Upper lobe of left lung (tissue), 6 donors: ENCODE data around the gene SWT1. TPM values are rescaled to one million over a fixed set of nuclear protein-coding genes. Genes with fewer than 3 reads are reported as not detected.

Experiments used
- ATAC-seq, 2 donors: fragments of 200-7000 bp; cut with Tn5 transposase; one replicate each; pipeline ENCODE4 v1.9.1; 2022; ENCODE audit warnings: mild to moderate bottlenecking in 2 of 2, moderate library complexity in 2 of 2; ENCODE audit not compliant: low FRiP score in 2 of 2
- DNase-seq, 2 donors: peaks; one replicate each; pipeline ENCODE4 v3.0.0-alpha.2; 2019 to 2020
- H3K27ac ChIP-seq, 4 donors: fragments of 200-600 bp; sonication (generic); one replicate each; pipeline ENCODE4 v1.5.1; 2016 to 2019
- H3K27me3 ChIP-seq, 4 donors: fragments of 200-600 bp; sonication (generic); one replicate each; pipeline ENCODE4 v1.5.1; 2017 to 2019
- H3K36me3 ChIP-seq, 4 donors: fragments of 200-600 bp; sonication (generic); one replicate each; pipeline ENCODE4 v1.5.1; 2016 to 2019
- H3K4me1 ChIP-seq, 4 donors: fragments of 200-600 bp; sonication (generic); one replicate each; pipeline ENCODE4 v1.5.1; 2018 to 2019
- H3K4me3 ChIP-seq, 4 donors: fragments of 200-600 bp; sonication (generic); one replicate each; pipeline ENCODE4 v1.5.1; 2017 to 2019; ENCODE audit warnings: mild to moderate bottlenecking in 2 of 4, moderate library complexity in 1 of 4
- H3K9me3 ChIP-seq, 4 donors: fragments of 200-600 bp; sonication (generic); one replicate each; pipeline ENCODE4 v1.5.1; 2018 to 2019
- CTCF ChIP-seq, 6 experiments: fragments of 450-650 bp in 4 of 6; fragments of 200-600 bp in 2 of 6; sonication (generic) in 2 of 6; IDR thresholded peaks; one replicate each; pipeline ENCODE4 v1.5.1; 2016 to 2019; ENCODE audit warnings: antibody characterized with exemption in 6 of 6
- EP300 ChIP-seq, 4 donors: sonication (generic); formaldehyde crosslinking; IDR thresholded peaks; one replicate each; pipeline ENCODE4 v1.5.1; 2017; ENCODE audit warnings: antibody characterized with exemption in 4 of 4, control low read depth in 2 of 4
- POLR2A ChIP-seq, 4 donors: fragments of 450-650 bp; IDR thresholded peaks; one replicate each; pipeline ENCODE4 v1.5.1; 2016 to 2017; ENCODE audit warnings: antibody characterized with exemption in 4 of 4, mild to moderate bottlenecking in 2 of 4
- POLR2AphosphoS5 ChIP-seq, 2 donors: sonication (generic); formaldehyde crosslinking; IDR thresholded peaks; one replicate each; pipeline ENCODE4 v1.5.1; 2017; ENCODE audit warnings: antibody characterized with exemption in 2 of 2
- WGBS, 2 donors: methylation state at CpG; one replicate each; pipeline ENCODE4 v1.1.5; 2017 to 2018; 5-methylcytosine and 5-hydroxymethylcytosine counted together
- total RNA-seq, 6 donors: library from RNA; depleted of rRNA in 4 of 6; stranded (reverse); fragments of >200 nt in 4 of 6; gene quantifications; one replicate each; pipeline versions ENCODE4 v1.1.0 to v1.2.1, GENCODE V29; 2016 to 2021
- donor health status: DM: no; HTN: no; CAD: no; lungs with moderate emphysema.
- donor health status: DM: no; HTN: yes; CAD: no; lungs with severe emphysema.

SWT1 gene
- total RNA-seq, 6 donors from 2014 or later = 3.1 to 15.7 (median 6.0) TPM

GRCh38 chr1:185157599-185158412 lies 839 bp downstream of the SWT1 start:
- no peak for DNase-seq
- H3K36me3 ChIP-seq = peaks cover 0 to 9% (median 0%) of the 10 kb centered on the region in 4 donors
- H3K4me1 ChIP-seq = peaks cover 11 to 30% (median 20%) of the 10 kb centered on the region in 4 donors
- peak overlapping the region; percentile 41 to 93 (median 76) for H3K4me3 ChIP-seq
- no peak for ATAC-seq
- TF ChIP-seq POLR2AphosphoS5 (IDR thresholded peaks at IDR 0.05) (peak in 1 of 2 donors; percentile 12), CTCF (IDR thresholded peaks at IDR 0.05) (no peak)
- H3K9me3 ChIP-seq = no peaks in the 10 kb centered on the region
- no peaks in the 10 kb centered on the region for H3K27me3 ChIP-seq
- H3K27ac ChIP-seq = peak overlapping the region; percentile 98 to 99 (median 99)
- 2 to 3% methylated on average over 20 of the region's 20 CpGs for WGBS, 2 donors

DNA sequence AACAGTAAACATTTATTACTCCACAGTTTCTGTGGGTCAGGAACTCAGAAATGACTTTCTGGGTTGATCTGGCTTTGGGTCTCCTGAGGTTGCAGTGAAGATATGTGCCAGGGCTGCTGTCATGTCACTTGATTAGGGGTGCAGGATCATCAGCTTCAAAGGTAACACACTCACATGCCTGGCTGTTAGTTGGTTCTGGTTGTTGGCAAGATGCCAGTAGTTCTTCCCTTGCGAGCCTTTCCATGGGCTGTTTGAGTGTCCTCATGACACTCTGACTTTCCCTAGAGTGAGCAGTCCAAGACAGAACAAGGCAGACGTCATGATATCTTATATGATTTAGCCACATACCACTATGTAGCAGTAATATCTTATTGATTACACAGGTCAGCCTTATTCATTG lies 1.8 kb downstream of the SWT1 start:
- H3K36me3 ChIP-seq = peaks cover 0 to 14% (median 0%) of the 10 kb centered on the region in 4 donors
- DNase-seq = no peak
- no peak overlapping the region for H3K27ac ChIP-seq
- 73 to 90% methylated on average over 2 of the region's 2 CpGs for WGBS, 2 donors
- no peak for ATAC-seq
- peaks cover 10 to 26% (median 20%) of the 10 kb centered on the region in 4 donors for H3K4me1 ChIP-seq
- H3K9me3 ChIP-seq = no peaks in the 10 kb centered on the region
- H3K4me3 ChIP-seq = no peak overlapping the region
- TF ChIP-seq CTCF (IDR thresholded peaks at IDR 0.05) = no peak
- TF ChIP-seq POLR2AphosphoS5 (IDR thresholded peaks at IDR 0.05) = no peak
- TF ChIP-seq EP300 (IDR thresholded peaks at IDR 0.05) = no peak
- TF ChIP-seq POLR2A (IDR thresholded peaks at IDR 0.05) = no peak
- H3K27me3 ChIP-seq = no peaks in the 10 kb centered on the region

DNA sequence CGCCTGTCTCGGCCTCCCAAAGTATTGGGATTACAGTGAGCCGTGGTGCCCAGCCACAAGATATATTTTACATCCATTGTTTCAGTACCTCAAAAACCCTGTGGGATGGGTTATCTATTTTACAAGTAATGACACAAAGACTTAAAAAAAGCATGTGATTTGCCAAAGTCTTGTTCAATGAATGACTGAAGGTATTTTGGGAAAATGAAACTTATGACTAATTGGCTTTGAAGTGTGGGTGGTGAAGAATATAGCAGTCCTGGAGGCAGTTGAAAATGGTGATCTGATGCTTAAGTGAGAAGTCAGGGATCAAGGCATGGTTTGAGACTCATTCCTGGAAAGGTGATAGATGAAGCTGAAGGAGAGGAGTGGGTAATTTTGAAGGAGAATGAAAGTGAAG lies 3.0 kb downstream of the SWT1 start:
- Histone ChIP-seq H3K36me3 (peaks cover 0 to 14% (median 0%) of the 10 kb centered on the region in 4 donors), H3K27ac (no peak overlapping the region), H3K27me3 (no peaks in the 10 kb centered on the region), H3K9me3 (no peaks in the 10 kb centered on the region), H3K4me3 (no peak overlapping the region), H3K4me1 (peaks cover 8 to 20% (median 12%) of the 10 kb centered on the region in 4 donors)
- TF ChIP-seq CTCF (IDR thresholded peaks at IDR 0.05) (no peak), POLR2AphosphoS5 (IDR thresholded peaks at IDR 0.05) (no peak), EP300 (IDR thresholded peaks at IDR 0.05) (no peak), POLR2A (IDR thresholded peaks at IDR 0.05) (no peak)
- ATAC-seq (no peak), DNase-seq (no peak)
- 89 to 95% methylated on average over 3 of the region's 3 CpGs for WGBS, 2 donors

DNA sequence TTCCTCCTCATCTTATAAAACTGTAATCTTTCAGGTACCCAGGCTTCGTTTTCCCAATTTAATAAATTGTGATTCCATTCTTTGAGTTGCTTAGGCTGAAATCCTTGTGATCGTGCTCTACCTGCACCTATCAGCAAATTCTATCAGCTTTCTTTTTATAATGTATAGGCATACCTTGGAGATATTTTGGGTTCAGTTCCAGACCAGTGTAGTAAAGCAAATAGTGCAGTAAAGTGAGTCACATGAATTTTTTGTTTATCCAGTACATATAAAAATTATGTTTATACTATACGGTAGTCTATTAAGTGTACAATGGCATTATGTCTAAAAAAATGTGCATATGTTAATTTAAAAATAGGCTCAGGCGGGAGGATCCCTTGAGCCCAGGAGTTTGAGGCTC lies 5.5 kb downstream of the SWT1 start:
- 93 to 96% methylated on average over 4 of the region's 4 CpGs for WGBS, 2 donors

More for the DNA sequence above, 5.5 kb downstream of the SWT1 start:
- Histone ChIP-seq H3K9me3 (no peaks in the 10 kb centered on the region), H3K4me1 (peaks cover 0 to 7% (median 3%) of the 10 kb centered on the region in 4 donors), H3K27me3 (no peaks in the 10 kb centered on the region), H3K27ac (no peak overlapping the region), H3K4me3 (no peak overlapping the region), H3K36me3 (peaks cover 0 to 27% (median 1%) of the 10 kb centered on the region in 4 donors)
- DNase-seq = no peak
- no peak for TF ChIP-seq POLR2AphosphoS5 (IDR thresholded peaks at IDR 0.05)
- no peak for TF ChIP-seq EP300 (IDR thresholded peaks at IDR 0.05)
- no peak for TF ChIP-seq CTCF (IDR thresholded peaks at IDR 0.05)
- TF ChIP-seq POLR2A (IDR thresholded peaks at IDR 0.05) = no peak
- no peak for ATAC-seq
